Suprapubic skin (tissue), 4 donors: ENCODE measurements around the gene YKT6.

Experiments
- EP300 ChIP-seq: sonication (generic); formaldehyde crosslinking; IDR thresholded peaks from one replicate; pipeline ENCODE4 v1.6.1; 2017; ENCODE audit warnings: antibody characterized with exemption
- POLR2A ChIP-seq, 2 donors: fragments of 450-650 bp; IDR thresholded peaks; one replicate each; pipeline ENCODE4 v1.6.1; 2017; ENCODE audit warnings: antibody characterized with exemption in 2 of 2, mild to moderate bottlenecking in 2 of 2, moderate library complexity in 2 of 2
- POLR2AphosphoS5 ChIP-seq, 3 donors: sonication (generic); formaldehyde crosslinking; IDR thresholded peaks; one replicate each; pipeline ENCODE4 v1.6.1; 2017; ENCODE audit warnings: antibody characterized with exemption in 3 of 3
- TF ChIP-seq, protein P1 (sequence below), 2 donors: fragments of 200-600 bp in 1 of 2; fragments of 450-650 bp in 1 of 2; sonication (generic) in 1 of 2; IDR thresholded peaks; one replicate each; pipeline ENCODE4 v1.5.1; 2016 to 2019; ENCODE audit warnings: antibody characterized with exemption in 2 of 2, mild to moderate bottlenecking in 1 of 2, moderate library complexity in 1 of 2

DNA sequence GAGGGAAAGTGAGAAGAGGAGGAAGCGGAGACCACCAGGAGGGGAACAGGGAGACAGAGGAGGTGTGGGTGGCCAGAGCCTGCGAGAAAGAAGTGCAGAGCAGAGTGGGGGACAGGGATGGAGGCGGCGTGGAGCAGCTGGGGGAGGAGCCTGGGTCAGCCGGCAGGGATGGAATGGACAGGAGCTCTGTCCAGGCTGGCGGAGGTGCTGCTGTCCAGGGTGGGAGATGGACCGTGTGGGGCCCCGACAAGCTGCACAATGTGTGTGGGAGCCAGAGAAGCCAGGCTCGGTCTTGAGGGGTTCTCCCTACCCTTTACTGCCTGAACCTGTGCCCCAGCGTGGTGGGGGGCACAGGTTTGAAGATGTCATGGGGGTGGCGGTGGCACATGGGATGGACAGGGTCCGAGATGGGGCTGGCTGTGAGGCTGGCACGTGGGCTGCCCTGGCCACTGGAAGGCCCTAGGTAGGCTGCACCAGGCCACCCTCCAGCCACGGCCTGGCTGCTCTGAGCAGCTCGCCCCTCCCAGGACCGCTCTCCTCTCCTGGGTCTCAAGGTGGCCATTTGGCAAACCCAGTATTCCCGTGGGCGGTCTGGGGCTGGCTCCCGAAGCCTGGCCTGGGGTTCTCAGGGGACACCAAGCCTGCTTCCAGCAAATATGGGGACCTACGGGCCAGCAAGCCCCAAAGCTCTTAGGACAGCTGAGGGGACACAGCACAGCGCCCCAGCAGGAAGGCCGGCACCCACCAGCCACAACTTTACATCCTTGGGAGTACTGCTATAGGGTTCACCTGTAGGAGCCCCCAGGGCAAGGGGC is 32.3 kb downstream of the YKT6 start:
- TF ChIP-seq, protein P1, sequence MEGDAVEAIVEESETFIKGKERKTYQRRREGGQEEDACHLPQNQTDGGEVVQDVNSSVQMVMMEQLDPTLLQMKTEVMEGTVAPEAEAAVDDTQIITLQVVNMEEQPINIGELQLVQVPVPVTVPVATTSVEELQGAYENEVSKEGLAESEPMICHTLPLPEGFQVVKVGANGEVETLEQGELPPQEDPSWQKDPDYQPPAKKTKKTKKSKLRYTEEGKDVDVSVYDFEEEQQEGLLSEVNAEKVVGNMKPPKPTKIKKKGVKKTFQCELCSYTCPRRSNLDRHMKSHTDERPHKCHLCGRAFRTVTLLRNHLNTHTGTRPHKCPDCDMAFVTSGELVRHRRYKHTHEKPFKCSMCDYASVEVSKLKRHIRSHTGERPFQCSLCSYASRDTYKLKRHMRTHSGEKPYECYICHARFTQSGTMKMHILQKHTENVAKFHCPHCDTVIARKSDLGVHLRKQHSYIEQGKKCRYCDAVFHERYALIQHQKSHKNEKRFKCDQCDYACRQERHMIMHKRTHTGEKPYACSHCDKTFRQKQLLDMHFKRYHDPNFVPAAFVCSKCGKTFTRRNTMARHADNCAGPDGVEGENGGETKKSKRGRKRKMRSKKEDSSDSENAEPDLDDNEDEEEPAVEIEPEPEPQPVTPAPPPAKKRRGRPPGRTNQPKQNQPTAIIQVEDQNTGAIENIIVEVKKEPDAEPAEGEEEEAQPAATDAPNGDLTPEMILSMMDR (IDR thresholded peaks at IDR 0.05) = no peak
- TF ChIP-seq EP300 (no peak), POLR2A (IDR thresholded peaks at IDR 0.05) (no peak), POLR2AphosphoS5 (IDR thresholded peaks at IDR 0.05) (no peak)
